Prostate gland (tissue), 2 donors: ENCODE data around the gene PRDX2.

Source experiments
- POLR2A ChIP-seq: fragments of 450-650 bp; IDR thresholded peaks from one replicate; pipeline ENCODE4 v1.6.1; 2016; ENCODE audit warnings: antibody characterized with exemption, mild to moderate bottlenecking
- POLR2AphosphoS5 ChIP-seq: sonication (generic); formaldehyde crosslinking; IDR thresholded peaks from one replicate; pipeline ENCODE4 v1.6.1; 2017; ENCODE audit warnings: antibody characterized with exemption
- TF ChIP-seq, protein P1 (sequence below), 4 experiments: fragments of 200-600 bp in 2 of 4; fragments of 450-650 bp in 2 of 4; sonication (generic) in 2 of 4; IDR thresholded peaks; 1 replicate in 3 of 4; 2 replicates in 1 of 4; pipeline ENCODE4 v1.5.1; 2016 to 2019; ENCODE audit warnings: antibody characterized with exemption in 4 of 4, mild to moderate bottlenecking in 2 of 4, moderate library complexity in 2 of 4

- TF ChIP-seq, protein P1, sequence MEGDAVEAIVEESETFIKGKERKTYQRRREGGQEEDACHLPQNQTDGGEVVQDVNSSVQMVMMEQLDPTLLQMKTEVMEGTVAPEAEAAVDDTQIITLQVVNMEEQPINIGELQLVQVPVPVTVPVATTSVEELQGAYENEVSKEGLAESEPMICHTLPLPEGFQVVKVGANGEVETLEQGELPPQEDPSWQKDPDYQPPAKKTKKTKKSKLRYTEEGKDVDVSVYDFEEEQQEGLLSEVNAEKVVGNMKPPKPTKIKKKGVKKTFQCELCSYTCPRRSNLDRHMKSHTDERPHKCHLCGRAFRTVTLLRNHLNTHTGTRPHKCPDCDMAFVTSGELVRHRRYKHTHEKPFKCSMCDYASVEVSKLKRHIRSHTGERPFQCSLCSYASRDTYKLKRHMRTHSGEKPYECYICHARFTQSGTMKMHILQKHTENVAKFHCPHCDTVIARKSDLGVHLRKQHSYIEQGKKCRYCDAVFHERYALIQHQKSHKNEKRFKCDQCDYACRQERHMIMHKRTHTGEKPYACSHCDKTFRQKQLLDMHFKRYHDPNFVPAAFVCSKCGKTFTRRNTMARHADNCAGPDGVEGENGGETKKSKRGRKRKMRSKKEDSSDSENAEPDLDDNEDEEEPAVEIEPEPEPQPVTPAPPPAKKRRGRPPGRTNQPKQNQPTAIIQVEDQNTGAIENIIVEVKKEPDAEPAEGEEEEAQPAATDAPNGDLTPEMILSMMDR (IDR thresholded peaks at IDR 0.05): no peak
- TF ChIP-seq POLR2AphosphoS5 (no peak), POLR2A (no peak)
Measured at GRCh38 chr19:12804051-12804450, 2.5 kb upstream of the PRDX2 start.
